GM18498 (cell line): ENCODE measurements around the gene SLC25A48.

ENCODE experiments used
- ATAC-seq: cut with Tn5 transposase; IDR thresholded peaks from one replicate; pipeline ENCODE4 v1.9.1; 2021; ENCODE audit warnings: mild to moderate bottlenecking, moderate library complexity; ENCODE audit not compliant: unreplicated experiment

SLC25A48 gene, protein sequence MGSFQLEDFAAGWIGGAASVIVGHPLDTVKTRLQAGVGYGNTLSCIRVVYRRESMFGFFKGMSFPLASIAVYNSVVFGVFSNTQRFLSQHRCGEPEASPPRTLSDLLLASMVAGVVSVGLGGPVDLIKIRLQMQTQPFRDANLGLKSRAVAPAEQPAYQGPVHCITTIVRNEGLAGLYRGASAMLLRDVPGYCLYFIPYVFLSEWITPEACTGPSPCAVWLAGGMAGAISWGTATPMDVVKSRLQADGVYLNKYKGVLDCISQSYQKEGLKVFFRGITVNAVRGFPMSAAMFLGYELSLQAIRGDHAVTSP

GRCh38 chr5:135834639-135835529 is at the start of gene SLC25A48:
SLC25A48 (plus strand) TSS chr5:135834663; CDS start chr5:135834848, 185 bp downstream.
- ATAC-seq, result no peak

- ATAC-seq, result no peak
Observed at GRCh38 chr5:135800656-135801055, 33.8 kb upstream of the SLC25A48 start.

DNA sequence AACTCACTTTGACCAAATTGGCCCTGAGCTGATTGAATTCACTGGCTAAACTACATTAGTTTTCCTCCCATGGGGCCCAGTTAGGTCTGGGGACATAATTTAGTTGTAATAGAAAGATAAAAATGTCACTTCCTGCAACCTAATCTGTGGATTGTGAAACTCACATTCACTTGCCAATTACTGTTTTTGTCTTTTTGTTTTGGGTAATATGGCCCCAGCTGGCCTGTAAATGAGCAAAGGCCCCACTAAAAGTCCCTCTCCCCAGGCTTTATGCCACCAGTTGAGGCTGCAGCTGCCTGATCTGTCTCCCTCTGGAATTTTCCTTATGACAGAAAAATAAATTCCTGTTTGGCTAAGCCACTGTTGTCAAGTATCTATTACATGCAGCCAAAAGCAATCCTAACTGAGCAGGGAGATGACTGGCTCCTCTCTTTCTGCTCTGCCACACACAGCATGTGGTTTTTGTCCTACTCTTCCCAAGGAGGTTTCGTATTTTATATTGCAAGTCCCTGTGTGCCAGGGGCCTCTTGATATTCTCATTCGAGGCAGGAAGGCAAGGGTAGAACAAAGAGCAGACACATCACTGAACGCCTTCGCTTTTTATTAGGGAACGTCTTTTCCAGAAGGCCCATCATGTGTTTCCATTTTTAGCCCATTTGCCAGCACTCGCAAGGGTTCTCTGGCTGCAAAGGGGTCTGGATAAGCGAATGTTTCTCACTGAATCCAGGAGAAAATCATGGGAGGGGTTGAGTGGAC is 24.1 kb upstream of the SLC25A48 start:
- no peak for ATAC-seq

DNA sequence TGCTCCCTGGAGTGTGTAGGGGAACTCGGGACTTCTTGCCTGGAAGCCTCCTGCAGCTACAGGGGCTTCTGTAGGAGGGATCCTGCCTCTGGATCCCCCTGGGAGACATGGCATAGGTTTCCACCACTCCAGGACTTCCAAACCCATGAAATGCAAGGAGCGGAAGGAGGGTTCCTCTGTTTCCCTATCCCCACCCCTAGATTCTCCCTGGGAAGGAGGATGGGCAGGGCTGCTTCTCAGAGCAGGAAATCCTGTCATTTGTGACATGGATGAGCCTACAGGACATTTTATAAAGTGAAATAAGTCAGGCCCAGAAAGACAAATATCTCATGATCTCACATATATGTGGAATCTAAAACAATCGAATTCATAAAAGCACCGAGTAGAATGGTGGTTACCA is 23.5 kb upstream of the SLC25A48 start:
- ATAC-seq, result no peak

GRCh38 chr5:135813758-135814157 is 20.7 kb upstream of the SLC25A48 start:
- ATAC-seq, result no peak

DNA sequence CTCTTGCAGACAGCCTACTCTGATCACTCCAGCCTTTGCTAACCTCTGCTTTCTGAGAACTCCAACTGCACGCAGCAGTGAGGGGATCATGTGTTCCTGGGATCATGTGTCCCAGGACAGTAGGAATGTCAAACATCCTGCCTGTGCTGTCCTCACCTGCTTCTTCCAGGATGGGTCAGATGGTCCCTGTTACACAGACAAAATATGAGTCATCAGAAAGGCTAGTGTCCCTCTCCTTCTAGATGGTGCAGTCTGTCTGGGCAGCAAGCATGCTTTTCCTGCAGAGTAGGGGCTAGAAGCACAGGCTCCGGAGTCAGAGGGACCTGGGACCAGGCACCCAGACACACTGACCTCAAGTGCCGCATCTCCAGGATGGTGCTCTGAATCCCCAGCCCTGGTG is 20.1 kb upstream of the SLC25A48 start:
- ATAC-seq, result no peak

GRCh38 chr5:135814812-135815211 is 19.7 kb upstream of the SLC25A48 start:
- ATAC-seq, result no peak

DNA sequence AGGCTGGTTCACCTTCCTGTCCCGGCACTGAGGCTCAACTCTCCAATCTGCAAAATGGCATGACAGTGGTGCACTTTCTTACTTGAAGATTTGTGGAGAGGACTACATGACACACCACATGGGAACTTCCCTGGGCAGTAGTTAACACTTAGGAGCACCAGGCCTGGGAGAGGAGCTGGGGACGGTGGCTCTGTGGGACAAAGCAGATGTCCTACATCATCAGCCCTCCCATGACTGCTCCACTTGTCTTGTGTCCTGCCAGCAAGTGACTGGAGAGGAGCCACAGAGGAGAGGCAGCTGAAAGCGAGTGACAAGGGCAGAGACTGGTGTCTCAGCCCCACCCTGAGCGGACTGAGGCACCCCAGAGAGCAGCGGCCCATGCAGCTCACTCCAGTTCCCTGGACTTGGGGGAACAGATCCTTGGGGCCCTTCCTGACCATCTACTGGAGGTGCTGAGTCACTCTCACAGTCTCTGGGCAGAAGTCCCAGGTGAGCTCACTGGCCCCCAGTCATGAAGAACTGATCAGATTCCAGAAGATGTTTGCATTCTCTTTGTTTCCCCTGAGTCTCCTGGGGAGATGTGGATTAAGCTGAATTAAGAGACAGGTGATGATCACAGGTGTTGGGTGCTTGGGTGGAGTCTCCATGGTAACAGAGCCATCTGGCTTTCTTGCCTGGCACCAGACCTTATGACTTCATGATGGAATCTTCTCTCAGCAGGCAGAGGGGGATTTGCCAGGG is 13.2 kb upstream of the SLC25A48 start:
- no peak for ATAC-seq

DNA sequence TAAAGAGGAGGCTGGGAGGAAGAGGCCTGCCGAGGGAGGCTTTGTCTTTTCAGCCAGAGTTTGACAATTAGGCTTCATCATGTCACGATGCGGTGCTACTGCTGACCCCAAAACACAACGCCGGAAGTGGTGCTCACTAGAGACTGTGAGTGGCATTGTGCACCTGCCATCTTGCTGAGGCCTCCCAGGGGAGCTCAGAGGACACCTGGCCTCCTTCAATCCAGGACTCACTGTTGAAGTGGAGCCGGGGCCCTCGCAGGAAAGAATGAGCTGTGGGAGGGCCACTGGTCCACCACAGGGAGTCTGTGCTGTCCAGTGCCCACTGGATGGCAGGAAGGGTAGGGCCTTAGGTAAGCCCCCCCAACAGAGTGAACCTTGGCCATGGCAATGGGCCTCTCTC is 12.7 kb upstream of the SLC25A48 start:
- no peak for ATAC-seq

GRCh38 chr5:135822286-135822685 is 12.2 kb upstream of the SLC25A48 start:
- ATAC-seq, result no peak

- ATAC-seq, result no peak
Observed at GRCh38 chr5:135822959-135823358, 11.5 kb upstream of the SLC25A48 start.

- no peak for ATAC-seq
Observed at GRCh38 chr5:135823881-135824280, 10.6 kb upstream of the SLC25A48 start.

DNA sequence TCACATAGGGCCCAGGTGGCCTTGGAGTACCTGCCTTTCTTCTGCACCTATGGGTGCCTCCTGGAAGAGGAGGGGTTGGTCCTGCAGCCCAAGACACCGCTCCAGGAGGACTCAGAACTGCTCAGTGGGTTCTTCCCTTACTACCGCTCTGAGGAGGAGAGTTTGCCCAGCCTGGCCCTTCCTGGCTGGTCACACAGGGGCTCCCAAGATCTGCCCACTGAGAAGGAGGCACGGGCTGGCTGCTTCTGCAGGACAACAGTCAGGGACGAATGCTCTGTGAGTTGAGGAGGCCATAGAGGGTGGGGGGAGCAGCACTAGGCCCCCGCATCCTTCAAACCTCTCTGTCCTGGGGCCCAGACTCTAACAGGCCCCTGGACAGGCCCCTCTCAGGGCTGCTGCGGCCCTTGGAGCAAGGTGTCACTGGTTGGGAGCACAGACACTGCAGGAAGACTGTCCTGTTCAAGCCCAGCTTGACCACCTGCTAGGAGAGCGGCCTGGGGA is 9.9 kb upstream of the SLC25A48 start:
- no peak for ATAC-seq

DNA sequence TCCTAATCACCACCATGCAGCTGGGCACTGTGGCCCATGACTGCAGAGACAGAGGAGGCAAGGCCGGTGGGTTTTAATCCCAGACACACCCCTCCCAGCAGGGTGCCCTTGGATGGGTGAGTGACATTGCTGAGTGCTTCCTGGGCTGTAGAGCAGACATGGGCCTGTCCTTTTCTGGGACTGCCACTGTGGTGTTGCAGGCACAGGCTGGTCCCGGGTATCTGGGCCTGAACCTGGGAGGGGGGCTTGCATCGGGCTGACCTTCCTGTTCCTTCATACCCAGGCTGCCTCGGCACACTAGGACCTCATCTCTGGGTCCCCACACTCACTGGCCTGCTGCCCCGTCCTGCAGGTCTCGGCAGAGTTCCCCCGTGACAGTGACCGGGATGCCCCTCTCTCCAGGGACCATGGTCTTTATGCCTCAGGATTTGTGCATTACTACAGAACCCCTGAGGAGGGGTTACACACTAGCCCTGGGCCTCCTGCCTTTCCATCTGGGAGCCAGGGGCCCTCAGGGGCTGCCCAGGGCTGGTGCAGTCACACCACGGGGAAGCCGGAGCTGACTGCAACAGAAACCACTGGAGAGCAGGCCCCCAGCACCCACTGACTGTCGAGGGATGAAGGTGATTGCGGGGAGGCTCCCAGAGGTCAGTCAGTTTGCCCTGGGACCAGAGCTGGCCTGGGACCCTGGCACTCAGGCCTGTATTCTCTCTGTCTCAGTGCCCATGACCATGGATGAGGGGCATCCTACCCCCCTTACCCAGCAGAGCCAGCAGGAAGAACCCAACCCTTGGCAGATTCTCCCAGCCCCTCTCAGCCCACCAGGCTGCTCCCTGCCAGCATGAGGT is 8.9 kb upstream of the SLC25A48 start:
- no peak for ATAC-seq

- no peak for ATAC-seq
Observed at GRCh38 chr5:135826221-135826525, 8.3 kb upstream of the SLC25A48 start.

DNA sequence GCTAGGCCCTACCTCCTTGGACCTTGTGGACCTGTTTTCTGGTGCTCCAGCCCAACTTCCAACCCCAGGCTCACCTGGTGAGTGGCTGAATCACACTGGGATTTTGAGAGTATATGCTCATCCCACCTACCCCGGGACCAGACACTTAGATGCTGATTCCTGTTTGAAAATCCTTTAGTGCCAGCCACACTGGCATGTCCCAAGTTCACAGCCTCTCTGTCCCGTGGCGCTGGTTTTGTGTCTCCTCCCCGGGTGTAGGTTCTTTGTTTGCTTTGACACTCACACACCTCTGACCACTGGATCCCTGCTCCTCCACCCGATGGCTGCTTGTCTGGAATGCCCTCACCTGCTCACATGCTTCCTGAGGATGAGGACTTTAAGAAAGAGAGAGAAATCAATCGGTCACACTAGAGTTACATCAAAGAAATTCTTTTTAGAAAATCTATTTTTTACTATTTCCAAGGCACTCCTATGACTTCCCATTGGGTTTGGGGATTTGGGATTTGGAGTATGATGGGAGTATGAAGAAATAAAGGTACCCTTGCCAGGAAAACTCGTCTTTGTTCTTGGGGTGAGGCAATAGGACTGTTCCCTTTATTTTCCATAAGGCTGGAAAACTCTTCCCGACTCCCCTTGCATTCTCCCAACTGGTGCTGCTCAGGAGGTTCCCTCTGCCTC is 7.3 kb upstream of the SLC25A48 start:
- ATAC-seq, result no peak

GRCh38 chr5:135827965-135828781 is 6.3 kb upstream of the SLC25A48 start:
- no peak for ATAC-seq

DNA sequence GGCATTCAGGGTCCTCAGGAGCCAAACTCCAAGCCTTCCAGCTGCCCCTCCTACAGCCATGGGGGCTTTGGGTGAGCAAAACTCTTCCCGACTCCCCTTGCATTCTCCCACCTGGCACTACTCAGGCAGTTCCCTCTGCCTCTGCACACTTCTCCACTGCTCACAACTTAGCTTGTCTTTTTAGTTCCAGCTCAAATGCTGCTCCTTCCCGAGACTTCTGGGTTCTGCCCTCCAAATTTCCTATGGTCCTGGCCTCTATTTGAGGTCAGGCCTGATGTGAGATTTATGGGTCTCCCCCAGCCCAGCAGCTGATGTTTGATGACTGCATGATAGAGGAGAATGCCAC is 5.7 kb upstream of the SLC25A48 start:
- ATAC-seq, result no peak

- no peak for ATAC-seq
Observed at GRCh38 chr5:135829179-135829578, 5.3 kb upstream of the SLC25A48 start.
